Inflammatory macrophage treated with lipopolysaccharide for 1 hour (primary cell): Measurements from ENCODE around the gene C14orf180.

Experiments used
- DNase-seq, 2 donors: peaks; one replicate each; pipeline ENCODE4 v3.0.0-alpha.2; 2020 to 2022

C14orf180 gene

DNA sequence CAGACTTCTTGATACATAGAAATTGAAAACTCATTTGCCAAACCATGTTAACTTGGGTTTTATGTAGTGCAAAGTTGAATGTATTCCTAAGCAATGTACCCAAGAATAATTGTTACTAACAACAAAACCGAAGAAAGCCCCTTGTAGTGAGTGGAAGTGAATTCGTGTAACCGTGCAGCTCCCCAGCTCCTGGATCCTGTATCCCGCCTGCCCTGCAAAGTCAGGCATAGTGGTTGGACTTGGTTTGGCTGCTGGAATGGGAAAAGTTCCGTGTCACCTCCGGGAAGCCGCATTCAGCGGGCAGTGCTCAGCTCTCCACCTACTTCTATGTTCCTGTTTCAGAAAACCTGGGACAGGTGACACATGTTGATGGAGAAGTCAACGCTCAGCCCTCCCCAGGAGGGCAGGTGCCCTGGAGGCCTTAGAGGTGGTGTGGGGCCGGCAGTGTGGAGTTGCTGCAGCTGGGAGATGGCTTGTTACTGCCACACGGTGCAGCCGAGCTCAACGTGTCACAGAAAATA is 29.2 kb upstream of the C14orf180 start:
- no peak for DNase-seq

DNA sequence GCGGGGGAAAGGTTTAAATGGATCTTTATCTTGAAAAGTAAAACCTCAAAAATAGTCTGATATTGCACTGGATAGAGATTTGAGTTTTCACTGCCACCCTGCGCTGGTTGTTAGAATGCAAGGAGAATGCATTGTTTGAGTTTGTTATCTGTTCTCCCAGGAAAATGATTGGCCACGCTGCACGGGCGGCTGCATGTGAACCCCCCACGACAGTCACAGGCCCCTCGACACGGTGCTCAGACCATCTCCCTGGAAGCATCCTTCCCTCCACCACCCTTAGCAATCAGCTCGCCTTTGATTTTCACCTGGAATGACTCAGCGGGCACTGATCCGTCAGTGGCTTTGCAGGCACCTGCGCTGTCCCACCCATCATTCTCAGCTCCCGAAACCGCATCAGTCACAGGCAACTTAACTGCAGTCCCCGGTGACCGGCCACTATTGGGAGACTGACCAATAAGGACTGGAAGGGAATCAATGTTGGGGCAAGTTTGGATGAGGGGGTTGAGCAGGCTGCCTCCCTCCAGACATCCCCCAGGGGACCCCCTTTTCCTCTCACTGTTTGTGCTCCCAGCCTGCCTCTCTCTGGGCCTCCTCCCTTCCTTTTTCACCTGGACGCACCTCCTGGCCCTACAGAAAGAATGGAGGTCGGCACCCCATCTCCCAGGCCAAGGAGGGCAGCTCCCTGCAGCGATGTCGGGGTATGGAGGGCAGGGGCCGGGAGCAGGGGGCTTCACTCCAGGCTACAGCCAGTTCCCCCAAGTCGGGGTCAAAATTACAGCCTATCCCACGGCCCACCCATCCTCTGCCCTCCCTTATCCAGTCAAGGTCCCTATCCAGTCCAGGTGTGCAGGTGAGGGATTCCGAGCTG is 28.5 kb upstream of the C14orf180 start:
- no peak for DNase-seq

DNA sequence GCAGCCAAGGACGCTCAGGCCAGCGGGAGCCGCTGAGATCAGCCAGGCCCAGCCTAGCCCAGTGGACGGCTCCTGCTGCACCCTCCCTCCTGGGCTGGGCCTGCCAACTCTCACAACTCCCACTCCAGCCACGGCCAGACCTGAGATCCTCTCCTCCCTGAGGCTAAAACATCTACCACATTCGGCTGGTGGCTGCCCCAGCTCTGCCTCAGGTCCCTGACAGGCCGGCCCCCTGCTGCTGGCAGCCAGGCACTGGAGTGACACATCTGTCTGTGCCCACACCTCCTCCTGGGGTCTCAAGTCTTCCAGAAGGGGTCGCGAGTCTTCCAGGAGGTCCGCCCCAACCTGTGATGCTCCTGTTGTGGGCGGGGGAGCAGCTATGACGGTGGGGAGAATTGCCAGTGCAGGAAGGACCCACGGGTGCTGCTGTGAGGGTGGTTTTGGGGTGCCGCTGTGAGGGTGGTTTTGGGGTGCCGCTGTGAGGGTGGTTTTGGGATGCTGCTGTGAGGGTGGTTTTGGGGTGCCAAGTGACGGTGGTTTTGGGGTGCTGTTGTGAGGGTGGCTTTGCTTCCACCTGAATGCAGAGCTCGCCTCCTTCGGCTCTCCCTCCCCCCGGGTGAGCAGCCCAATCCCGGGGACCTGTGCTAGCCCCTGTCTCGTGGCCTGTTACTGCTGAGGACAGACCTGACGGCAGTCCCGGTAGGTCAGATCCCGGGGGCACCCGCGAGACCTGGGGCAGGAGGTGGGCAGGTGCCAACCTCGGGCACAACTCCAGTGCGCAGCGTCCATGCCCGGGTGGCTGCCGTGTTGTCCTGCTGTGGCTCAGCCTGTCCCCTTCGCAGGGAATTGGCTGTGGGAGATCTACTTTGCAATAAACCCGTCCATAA is 27.5 kb upstream of the C14orf180 start:
- no peak for DNase-seq

GRCh38 chr14:104552738-104553125 is 26.8 kb upstream of the C14orf180 start:
- no peak for DNase-seq

DNA sequence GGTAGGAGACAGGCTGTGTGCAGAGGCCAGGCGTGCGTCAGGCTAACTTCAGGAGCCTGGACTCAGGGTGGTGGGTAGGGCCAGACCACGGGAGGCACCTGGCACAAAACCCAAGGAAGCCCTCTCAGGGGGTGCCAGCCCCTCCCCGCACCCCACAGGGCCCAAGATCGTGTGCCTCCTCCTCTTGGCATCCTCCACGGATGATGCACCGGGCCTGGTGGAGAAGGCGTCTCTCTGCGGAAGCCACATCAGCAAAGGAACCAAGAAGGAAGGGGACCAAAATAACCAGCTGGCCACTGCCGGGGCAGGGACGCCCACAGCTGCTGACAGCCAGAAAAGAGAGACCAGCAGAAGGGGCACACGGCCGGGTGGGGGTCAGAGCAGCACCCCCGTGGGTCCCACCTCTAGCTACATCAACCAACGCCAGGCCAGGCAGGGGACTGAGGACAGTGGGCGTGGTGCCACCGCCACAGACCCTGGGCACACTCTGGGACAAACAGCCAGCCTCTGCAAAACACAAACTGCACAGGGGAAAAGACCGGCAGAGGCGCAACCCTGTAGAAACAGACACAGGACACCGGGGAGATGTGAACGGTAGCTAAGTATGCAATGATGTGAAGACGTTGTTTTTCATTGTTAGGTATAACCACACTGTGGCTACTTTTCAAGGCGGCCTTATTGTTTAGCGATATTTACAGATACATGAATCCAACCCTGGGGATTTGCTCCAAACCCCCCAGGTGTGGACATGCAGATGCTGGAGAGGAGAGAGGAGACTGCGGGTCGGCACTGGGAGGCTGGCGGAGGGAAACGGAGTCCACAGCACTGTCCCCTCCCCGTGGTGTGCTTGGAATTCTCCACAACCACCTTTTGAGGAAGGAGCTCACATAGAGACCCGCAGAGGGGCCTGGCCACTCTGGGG is 26.1 kb upstream of the C14orf180 start:
- DNase-seq = no peak

DNA sequence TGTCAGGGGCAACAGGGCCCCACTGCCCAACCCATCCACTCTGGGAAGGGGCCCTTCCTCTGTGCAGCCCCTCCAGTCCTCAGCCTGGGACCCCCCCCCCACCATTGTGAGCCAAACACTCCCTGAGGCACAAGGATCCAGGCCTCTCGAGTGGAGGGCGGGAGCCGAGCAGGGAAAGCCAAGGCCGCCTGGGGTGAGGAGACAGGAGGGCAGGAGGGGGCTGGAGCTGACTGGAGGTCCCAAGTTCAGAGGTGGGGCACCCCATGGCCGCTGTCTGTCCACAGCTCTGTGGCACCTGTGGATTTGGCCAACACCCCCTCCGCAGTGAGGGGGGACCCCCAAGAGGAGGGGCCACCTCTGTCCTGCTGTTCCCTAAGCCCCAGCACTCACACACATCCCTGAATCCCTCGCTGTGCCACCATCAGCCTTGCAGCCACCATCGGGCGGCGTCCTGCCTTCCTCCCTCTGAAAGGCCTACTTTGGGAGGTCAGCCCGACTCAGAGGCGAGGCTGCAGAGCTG is 25.4 kb upstream of the C14orf180 start:
- DNase-seq = no peak

DNA sequence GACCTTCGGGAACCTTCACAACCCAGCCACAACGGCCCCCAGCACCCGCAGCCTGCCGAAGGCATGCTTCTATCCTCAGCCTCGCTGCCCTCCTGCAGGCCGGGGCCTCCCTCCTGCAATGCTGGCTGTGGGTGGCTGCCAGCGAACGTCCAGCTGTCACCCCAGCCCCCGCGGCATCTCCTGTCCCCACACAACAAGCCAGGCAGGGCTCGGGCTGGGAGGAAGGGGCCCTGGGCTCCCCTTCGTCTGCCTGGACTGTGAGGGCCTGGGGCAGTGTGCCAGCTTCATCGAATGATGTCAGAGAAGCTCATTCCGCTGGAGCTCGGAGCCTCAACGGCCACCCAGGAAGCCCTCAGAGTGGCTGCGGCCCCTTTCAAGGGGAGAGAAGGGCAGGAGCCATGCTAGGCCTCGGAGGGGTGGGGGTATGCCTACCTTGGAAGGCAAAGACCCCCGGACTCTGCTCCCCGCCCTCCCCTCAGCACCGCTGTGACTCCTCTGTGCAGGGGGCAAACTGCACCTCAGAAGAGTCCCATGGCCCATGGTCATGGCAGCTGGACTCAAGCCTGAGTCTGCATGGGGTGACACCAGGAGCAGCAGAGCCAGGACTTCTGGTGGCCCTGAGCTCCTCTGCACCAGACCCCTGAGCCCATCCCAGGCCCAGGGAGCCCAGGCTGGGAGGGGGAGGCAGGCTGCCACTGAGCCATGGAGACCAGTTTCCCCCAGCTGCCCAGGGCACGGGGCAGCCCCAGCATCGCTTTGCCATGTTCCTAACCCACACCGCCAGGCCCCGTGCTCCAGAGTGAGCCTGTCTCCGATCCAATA is 24.7 kb upstream of the C14orf180 start:
- DNase-seq = no peak

GRCh38 chr14:104555430-104556255 is 23.9 kb upstream of the C14orf180 start:
- DNase-seq = no peak

GRCh38 chr14:104556256-104557021 is 23.1 kb upstream of the C14orf180 start:
- DNase-seq = no peak

- no peak for DNase-seq
Observed at GRCh38 chr14:104557086-104557485, 22.5 kb upstream of the C14orf180 start.

- DNase-seq = no peak
Observed at GRCh38 chr14:104557766-104558165, 21.8 kb upstream of the C14orf180 start.

GRCh38 chr14:104558231-104559027 is 21.1 kb upstream of the C14orf180 start:
- DNase-seq = no peak

DNA sequence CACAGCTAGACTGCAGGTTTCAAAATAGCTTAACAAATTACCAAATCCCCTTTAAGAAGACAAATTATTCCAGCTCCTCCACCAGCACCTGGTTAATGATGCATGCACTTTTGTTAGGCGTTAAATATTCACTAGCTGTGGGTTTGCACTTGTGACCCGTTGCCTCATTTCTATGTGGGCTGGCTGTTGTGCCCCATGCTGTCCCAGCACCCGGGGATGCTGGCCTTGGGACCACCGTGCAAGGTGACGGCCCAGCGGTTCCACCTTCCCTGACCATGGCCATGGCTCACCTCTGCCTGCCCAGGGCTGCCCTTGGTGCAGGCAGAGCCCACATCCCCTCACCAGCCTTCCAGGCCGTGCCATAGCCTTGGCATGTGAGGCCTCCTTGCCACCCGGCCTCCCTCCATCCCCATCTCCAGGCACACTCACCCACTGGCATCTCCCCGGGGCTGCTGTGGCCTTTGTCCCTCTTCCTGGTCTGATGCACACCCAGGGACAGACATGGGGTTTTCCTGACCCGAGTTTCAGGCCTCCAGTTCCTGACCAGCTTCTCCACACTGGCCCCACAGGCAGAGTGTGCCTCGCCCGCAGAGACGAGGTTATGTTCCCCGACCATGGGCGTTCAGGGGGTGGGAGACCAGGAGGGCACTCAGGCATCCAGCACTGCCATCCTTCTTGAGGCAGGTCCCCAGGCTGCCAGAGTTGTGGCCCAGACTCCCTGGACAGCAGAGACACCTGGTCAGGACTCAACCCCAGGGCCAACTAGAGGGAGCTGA is 20.3 kb upstream of the C14orf180 start:
- no peak for DNase-seq

- DNase-seq = no peak
Observed at GRCh38 chr14:104559804-104560585, 19.6 kb upstream of the C14orf180 start.

- no peak for DNase-seq
Observed at GRCh38 chr14:104560586-104560945, 19.0 kb upstream of the C14orf180 start.

DNA sequence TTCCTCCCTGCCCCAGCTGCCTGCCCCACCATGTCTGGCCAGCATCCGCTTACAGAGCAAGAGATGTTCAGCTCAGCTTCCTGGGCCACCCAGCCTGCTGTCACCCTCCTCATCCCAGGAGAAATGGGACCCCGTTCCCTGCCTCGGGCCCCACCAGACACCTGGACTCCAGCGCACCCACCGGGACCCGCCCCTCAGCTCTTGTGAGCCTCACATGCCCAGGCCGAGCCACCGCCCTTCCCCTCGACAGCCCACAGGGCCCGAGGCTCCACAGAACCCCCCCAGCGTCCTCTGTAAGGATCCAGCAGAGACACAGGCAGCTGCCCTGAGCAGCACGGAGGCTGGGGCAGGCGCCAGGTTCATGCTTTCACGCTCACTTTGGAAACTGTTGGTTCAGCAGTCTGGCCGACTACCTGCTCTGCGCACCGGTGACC is 18.4 kb upstream of the C14orf180 start:
- no peak for DNase-seq
